Tibial nerve (tissue), 3 donors: Measurements from ENCODE around the gene MGAT3.

Experiments
- CTCF ChIP-seq, 5 experiments: fragments of 200-600 bp in 3 of 5; fragments of 450-650 bp in 2 of 5; sonication (generic) in 3 of 5; IDR thresholded peaks; one replicate each; pipeline ENCODE4 v1.5.1; 2016 to 2019; ENCODE audit warnings: antibody characterized with exemption in 5 of 5, mild to moderate bottlenecking in 3 of 5, moderate library complexity in 2 of 5
- POLR2A ChIP-seq, 2 donors: fragments of 450-650 bp; IDR thresholded peaks; one replicate each; pipeline ENCODE4 v1.6.1; 2017; ENCODE audit warnings: antibody characterized with exemption in 2 of 2, mild to moderate bottlenecking in 2 of 2, moderate library complexity in 2 of 2

- no peak for TF ChIP-seq CTCF (IDR thresholded peaks at IDR 0.05)
- no peak for TF ChIP-seq POLR2A (IDR thresholded peaks at IDR 0.05)
These were observed 53.8 kb downstream of the MGAT3 start for GRCh38 chr22:39510529-39511149.
